Heart left ventricle (tissue), 16 donors: Measurements from ENCODE around the gene MPRIP. TPM values are rescaled to one million over a fixed set of nuclear protein-coding genes. Genes with fewer than 3 reads are reported as not detected.

Experiments used
- ATAC-seq, 4 donors: fragments of 200-7000 bp; cut with Tn5 transposase; one replicate each; pipeline ENCODE4 v1.9.1; 2020 to 2022; ENCODE audit warnings: moderate library complexity in 4 of 4, mild to moderate bottlenecking in 3 of 4, moderate number of reproducible peaks in 1 of 4
- DNase-seq, 5 donors: peaks; one replicate each; pipeline ENCODE4 v3.0.0-alpha.2; 2020
- H3K27ac ChIP-seq, 12 donors: fragments of 200-600 bp; sonication (generic) in 4 of 12; one replicate each; pipeline versions ENCODE4 v1.5.0 to v1.8.0; 2016 to 2022; ENCODE audit warnings: mild to moderate bottlenecking in 2 of 12
- H3K27me3 ChIP-seq, 9 donors: fragments of 200-600 bp; sonication (generic) in 2 of 9; one replicate each; pipeline versions ENCODE4 v1.5.1 to v1.8.0; 2016 to 2022; ENCODE audit warnings: mild to moderate bottlenecking in 3 of 9
- H3K36me3 ChIP-seq, 9 donors: fragments of 200-600 bp; sonication (generic) in 2 of 9; one replicate each; pipeline versions ENCODE4 v1.5.0 to v1.8.0; 2018 to 2022; ENCODE audit warnings: mild to moderate bottlenecking in 2 of 9
- H3K4me1 ChIP-seq, 12 donors: fragments of 200-600 bp; sonication (generic) in 4 of 12; one replicate each; pipeline versions ENCODE4 v1.5.0 to v1.8.0; 2016 to 2022; ENCODE audit warnings: mild to moderate bottlenecking in 3 of 12
- H3K4me3 ChIP-seq, 12 donors: fragments of 200-600 bp; sonication (generic) in 4 of 12; one replicate each; pipeline versions ENCODE4 v1.5.0 to v1.8.0; 2017 to 2022; ENCODE audit warnings: mild to moderate bottlenecking in 9 of 12, moderate library complexity in 4 of 12
- H3K9me3 ChIP-seq, 12 donors: fragments of 200-600 bp; sonication (generic) in 4 of 12; one replicate each; pipeline versions ENCODE4 v1.5.0 to v1.8.0; 2016 to 2022; ENCODE audit warnings: mild to moderate bottlenecking in 1 of 12
- POLR2A ChIP-seq, 2 donors: fragments of 450-650 bp; IDR thresholded peaks; one replicate each; pipeline ENCODE4 v1.6.1; 2017; ENCODE audit warnings: antibody characterized with exemption in 2 of 2, mild to moderate bottlenecking in 2 of 2, moderate library complexity in 2 of 2
- WGBS, 4 donors: extraction: QIAGEN DNeasy Blood & Tissue Kit in 2 of 4; methylation state at CpG; one replicate each; pipeline versions ENCODE4 v1.1.5 to v1.1.7; 2013 to 2018; 5-methylcytosine and 5-hydroxymethylcytosine counted together
- intact Hi-C, 10 donors: fragments of 100-400 bp; cut with DNase I; formaldehyde crosslinking; loops; one replicate each; pipeline versions ENCODE4 v1.11.1 to v1.14.2; 2022
- polyA plus RNA-seq, 2 donors: library from polyadenylated mRNA; stranded (reverse); fragments of 200-250 nt; gene quantifications; one replicate each; pipeline ENCODE4 v1.2.3, GENCODE V29; 2013
- total RNA-seq, 9 donors: library from RNA; depleted of rRNA in 2 of 9; stranded (reverse); fragments of >200 nt in 2 of 9; fragmentation: NEBNext Ultra II Directional in 3 of 9; extraction: Animal tissue kit (Norgen Biotek cat#: 25700) in 3 of 9; gene quantifications; one replicate each; pipeline versions ENCODE4 v1.1.0 to v1.2.4, GENCODE V29; 2016 to 2023
- TF ChIP-seq, protein P1 (sequence below), 12 donors: fragments of 200-600 bp; sonication (generic) in 4 of 12; IDR thresholded peaks; one replicate each; pipeline versions ENCODE4 v1.5.0 to v1.8.0; 2018 to 2022; ENCODE audit warnings: antibody characterized with exemption in 12 of 12, mild to moderate bottlenecking in 5 of 12
- donor health status: ischemic (EF 13 %, LVEDD 7.1; RV severe dilation, severe dysfunction).
- donor health status: healthy with polysubstance abuse.
- donor health status: DM: no; HTN: yes; CAD: no.
- donor health status: DM: no; HTN: no; CAD: no.
- donor health status: ischemic (EF 25% LVEDD 6.9; RV normal size, moderate dysfunction).
- donor health status: ischemic (EF 25% LVEDD 5.7; RV mildly dilated, moderate dysfunction).
- donor health status: healthy.
- donor health status: DM: yes; HTN: yes; CAD: no.
- donor health status: ischemic (EF 35%, LVEDD 5.7; RV mildly dilated, moderate dysfunction).
- donor health status: nonischemic (EF 11% LVEDD 7.7; RV severe dilation, severe dysfunction).
- donor health status: DM: yes; HTN: yes; CAD: no.
- donor health status: PGD.
- donor health status: ischemic (EF 29% LVEDD 5.4; RV normal size, mild dysfunction).
- donor health status: nonischemic (EF 23%, LVEDD 6.1; RV moderate dilation, normal function).

The MPRIP gene
- total and polyA plus RNA-seq, 11 donors, result 131 to 686 (median 343) TPM

DNA sequence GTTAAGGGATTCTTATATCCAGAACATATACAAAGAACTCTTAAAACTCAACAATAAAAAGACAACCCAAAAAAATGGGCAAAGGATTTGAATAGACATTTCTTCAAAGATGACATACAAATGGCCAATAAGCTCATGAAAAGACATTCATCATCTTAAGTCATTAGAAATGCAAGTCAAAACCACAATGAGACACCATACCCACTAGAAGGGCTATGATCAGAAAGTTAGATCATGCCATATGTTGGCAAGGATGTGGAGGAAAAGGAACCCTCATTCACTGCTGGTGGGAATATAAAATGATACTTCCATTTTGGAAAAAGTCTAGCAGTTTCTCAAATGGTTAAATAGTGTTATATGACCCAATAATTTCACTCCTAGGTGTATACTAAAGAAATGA lies 154.5 kb downstream of the MPRIP start:
- Histone ChIP-seq H3K9me3 (no peaks in the 10 kb centered on the region), H3K27ac (no peak overlapping the region), H3K4me3 (no peak overlapping the region), H3K36me3 (no peaks in the 10 kb centered on the region), H3K4me1 (peaks cover 0 to 27% (median 14%) of the 10 kb centered on the region in 12 donors), H3K27me3 (no peaks in the 10 kb centered on the region)
- TF ChIP-seq, protein P1, sequence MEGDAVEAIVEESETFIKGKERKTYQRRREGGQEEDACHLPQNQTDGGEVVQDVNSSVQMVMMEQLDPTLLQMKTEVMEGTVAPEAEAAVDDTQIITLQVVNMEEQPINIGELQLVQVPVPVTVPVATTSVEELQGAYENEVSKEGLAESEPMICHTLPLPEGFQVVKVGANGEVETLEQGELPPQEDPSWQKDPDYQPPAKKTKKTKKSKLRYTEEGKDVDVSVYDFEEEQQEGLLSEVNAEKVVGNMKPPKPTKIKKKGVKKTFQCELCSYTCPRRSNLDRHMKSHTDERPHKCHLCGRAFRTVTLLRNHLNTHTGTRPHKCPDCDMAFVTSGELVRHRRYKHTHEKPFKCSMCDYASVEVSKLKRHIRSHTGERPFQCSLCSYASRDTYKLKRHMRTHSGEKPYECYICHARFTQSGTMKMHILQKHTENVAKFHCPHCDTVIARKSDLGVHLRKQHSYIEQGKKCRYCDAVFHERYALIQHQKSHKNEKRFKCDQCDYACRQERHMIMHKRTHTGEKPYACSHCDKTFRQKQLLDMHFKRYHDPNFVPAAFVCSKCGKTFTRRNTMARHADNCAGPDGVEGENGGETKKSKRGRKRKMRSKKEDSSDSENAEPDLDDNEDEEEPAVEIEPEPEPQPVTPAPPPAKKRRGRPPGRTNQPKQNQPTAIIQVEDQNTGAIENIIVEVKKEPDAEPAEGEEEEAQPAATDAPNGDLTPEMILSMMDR (IDR thresholded peaks at IDR 0.05), result no peak
- no peak for TF ChIP-seq POLR2A (IDR thresholded peaks at IDR 0.05)
- ATAC-seq (no peak), DNase-seq (no peak)
- intact Hi-C loops, result no loop called here

DNA sequence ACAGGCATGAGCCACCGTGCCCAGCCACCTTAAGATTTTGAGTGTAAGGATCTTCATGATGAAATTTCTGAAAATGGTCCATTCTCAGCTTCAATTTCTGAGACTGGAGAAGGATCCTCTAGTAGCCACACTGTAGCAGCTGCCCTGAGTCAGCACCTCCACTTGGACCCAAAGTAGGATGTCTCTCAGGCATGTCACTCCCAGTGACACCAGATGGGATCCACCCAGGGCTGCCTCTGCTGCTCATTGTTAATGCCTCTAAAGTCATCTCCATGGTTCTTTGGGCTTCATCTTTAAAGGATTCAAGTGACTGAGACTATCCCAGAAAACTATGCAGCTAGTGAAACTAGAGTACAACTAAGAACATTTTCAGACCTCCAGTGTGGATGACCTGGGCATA lies 156.0 kb downstream of the MPRIP start:
- no peak for ATAC-seq
- H3K9me3 ChIP-seq, result no peaks in the 10 kb centered on the region
- intact Hi-C loops, result no loop called here

DNA sequence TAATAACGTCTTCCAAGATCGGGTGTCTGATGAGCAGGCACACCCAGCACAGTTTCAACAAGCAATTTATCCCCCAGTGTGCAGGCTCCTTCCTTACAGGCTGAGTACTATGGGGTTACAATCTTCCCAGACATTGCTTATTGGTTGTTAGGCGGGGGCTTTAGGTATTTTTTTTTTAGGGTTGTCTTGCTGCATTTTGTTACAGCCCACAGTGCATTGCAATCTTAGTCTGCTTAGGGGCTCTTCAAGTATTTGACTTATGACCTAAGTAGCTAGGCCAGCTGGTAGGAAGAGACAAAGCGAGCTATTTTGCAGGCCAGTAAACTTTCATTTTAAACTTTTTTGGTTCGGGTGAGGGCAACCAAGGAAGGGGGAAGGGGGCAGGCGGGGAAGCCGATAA lies 158.1 kb downstream of the MPRIP start:
- DNase-seq (no peak), ATAC-seq (no peak)
- intact Hi-C loops, result loop anchor here in 2 of 10 donors (5.0 kb wide), 2 partner anchors 43 to 48 kb away; no protein-coding TSS in a partner anchor
- no peak for TF ChIP-seq POLR2A (IDR thresholded peaks at IDR 0.05)
- TF ChIP-seq, protein P1 (IDR thresholded peaks at IDR 0.05), result no peak
- H3K4me3 ChIP-seq, result no peak overlapping the region
- peaks cover 0 to 50% (median 32%) of the 10 kb centered on the region in 12 donors for H3K4me1 ChIP-seq
- no peaks in the 10 kb centered on the region for H3K9me3 ChIP-seq
- peak overlapping the region in 3 of 12 donors; percentile 24 to 96 (median 58) for H3K27ac ChIP-seq
- peaks cover 0 to 9% (median 0%) of the 10 kb centered on the region in 9 donors for H3K36me3 ChIP-seq
- H3K27me3 ChIP-seq, result no peaks in the 10 kb centered on the region
- WGBS, 4 donors, result 73 to 84% (median 81%) methylated on average over 7 of the region's 7 CpGs

More for the DNA sequence above, 156.0 kb downstream of the MPRIP start:
- DNase-seq, result no peak
- WGBS, 4 donors, result 33 to 100% (median 96%) methylated on average over 1 of the region's 1 CpG
- no peak for TF ChIP-seq POLR2A (IDR thresholded peaks at IDR 0.05)
- TF ChIP-seq, protein P1 (IDR thresholded peaks at IDR 0.05), result no peak
- Histone ChIP-seq H3K36me3 (peaks cover 0 to 9% (median 0%) of the 10 kb centered on the region in 9 donors), H3K27ac (no peak overlapping the region), H3K4me1 (peaks cover 0 to 29% (median 15%) of the 10 kb centered on the region in 12 donors), H3K27me3 (no peaks in the 10 kb centered on the region), H3K4me3 (no peak overlapping the region)

DNA sequence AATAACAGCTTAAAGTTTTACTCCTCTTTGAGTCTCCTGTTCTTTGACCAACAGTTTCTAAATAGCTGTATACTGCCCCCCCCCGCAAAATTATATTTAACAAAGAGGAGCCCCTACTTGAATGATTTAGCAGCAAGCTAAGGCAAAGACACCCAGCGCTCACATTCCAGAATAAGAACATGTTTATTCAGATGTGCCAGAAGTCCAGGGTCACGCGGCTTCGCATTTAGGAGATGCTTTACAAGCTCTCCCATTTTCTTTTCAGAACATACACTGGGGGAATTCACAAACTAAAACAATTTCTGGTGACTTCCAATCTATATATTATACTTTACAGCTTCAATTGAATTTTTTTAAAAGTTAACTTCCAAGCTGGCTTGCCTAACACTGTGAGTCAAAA lies 158.6 kb downstream of the MPRIP start:
- Histone ChIP-seq H3K27ac (peak overlapping the region in 6 of 12 donors; percentile 20 to 96 (median 64)), H3K4me3 (no peak overlapping the region), H3K4me1 (peaks cover 0 to 55% (median 37%) of the 10 kb centered on the region in 12 donors), H3K9me3 (no peaks in the 10 kb centered on the region), H3K27me3 (no peaks in the 10 kb centered on the region), H3K36me3 (peaks cover 0 to 9% (median 0%) of the 10 kb centered on the region in 9 donors)
- no peak for ATAC-seq
- DNase-seq, result peak in 1 of 5 donors; percentile 19
- no peak for TF ChIP-seq POLR2A (IDR thresholded peaks at IDR 0.05)
- TF ChIP-seq, protein P1 (IDR thresholded peaks at IDR 0.05), result no peak
- intact Hi-C loops, result loop anchor here in 2 of 10 donors (5.0 kb wide), 2 partner anchors 44 to 49 kb away; no protein-coding TSS in a partner anchor
- 44 to 86% (median 71%) methylated on average over 4 to 5 of the region's 5 CpGs for WGBS, 4 donors
